Measurements from ENCODE around the gene NCBP2L.

Gene NCBP2L

GRCh38 chrX:107827030-107827831, 49.7 kb downstream of the NCBP2L start:
- Histone ChIP-seq H3K79me2 (ENCODE audit: insufficient read depth, low read length) (no peaks in the 10 kb centered on the region), H3K36me3 (ENCODE audit: insufficient read depth, low read length) (no peaks in the 10 kb centered on the region), H3K9me3 (ENCODE audit: insufficient read depth, low read depth, low read length) (no peaks in the 10 kb centered on the region), H3K9ac (ENCODE audit: low read depth, low read length, poor library complexity, severe bottlenecking) (no peak overlapping the region), H2AFZ (ENCODE audit: low read length) (no peak overlapping the region), H3F3A (ENCODE audit: low read depth) (no peaks in the 10 kb centered on the region), H3K9me2 (replicated peaks; ENCODE audit: low read depth, low read length) (no peaks in the 10 kb centered on the region), H3K4me3 (ENCODE audit: low read length, poor library complexity, severe bottlenecking) (peak overlapping the region; percentile 53), H3K4me1 (ENCODE audit: insufficient read depth, low read length, poor library complexity, severe bottlenecking) (peaks cover 12% of the 10 kb centered on the region), H4K20me1 (ENCODE audit: insufficient read depth, low read length, poor library complexity, severe bottlenecking) (no peaks in the 10 kb centered on the region), H3K27me3 (ENCODE audit: insufficient read depth, low read length, poor library complexity, severe bottlenecking) (no peaks in the 10 kb centered on the region), H3K4me2 (ENCODE audit: low read depth, low read length, poor library complexity, severe bottlenecking) (peak overlapping the region; percentile 57)
- TF ChIP-seq EZH2phosphoT487 (IDR thresholded peaks at IDR 0.05; ENCODE audit: borderline replicate concordance) (no peak), CTCF (conservative IDR thresholded peaks at IDR 0.05; ENCODE audit: low read length) (no peak)

- Histone ChIP-seq H4K20me1 (ENCODE audit: insufficient read depth, low read length, poor library complexity, severe bottlenecking) (no peaks in the 10 kb centered on the region), H3F3A (ENCODE audit: low read depth) (no peaks in the 10 kb centered on the region), H2AFZ (ENCODE audit: low read length) (no peak overlapping the region), H3K9ac (ENCODE audit: low read depth, low read length, poor library complexity, severe bottlenecking) (no peak overlapping the region), H3K27me3 (ENCODE audit: insufficient read depth, low read length, poor library complexity, severe bottlenecking) (no peaks in the 10 kb centered on the region), H3K79me2 (ENCODE audit: insufficient read depth, low read length) (no peaks in the 10 kb centered on the region), H3K4me3 (ENCODE audit: low read length, poor library complexity, severe bottlenecking) (no peak overlapping the region), H3K4me2 (ENCODE audit: low read depth, low read length, poor library complexity, severe bottlenecking) (peak overlapping the region; percentile 57), H3K9me3 (ENCODE audit: insufficient read depth, low read depth, low read length) (no peaks in the 10 kb centered on the region), H3K36me3 (ENCODE audit: insufficient read depth, low read length) (no peaks in the 10 kb centered on the region), H3K4me1 (ENCODE audit: insufficient read depth, low read length, poor library complexity, severe bottlenecking) (peaks cover 12% of the 10 kb centered on the region), H3K9me2 (replicated peaks; ENCODE audit: low read depth, low read length) (no peaks in the 10 kb centered on the region)
- no peak for TF ChIP-seq CTCF (conservative IDR thresholded peaks at IDR 0.05; ENCODE audit: low read length)
- TF ChIP-seq EZH2phosphoT487 (IDR thresholded peaks at IDR 0.05; ENCODE audit: borderline replicate concordance) = no peak
These were observed 50.3 kb downstream of the NCBP2L start for GRCh38 chrX:107827852-107828251.

- H3K4me3 ChIP-seq (ENCODE audit: low read length, poor library complexity, severe bottlenecking) = no peak overlapping the region
- H3F3A ChIP-seq (ENCODE audit: low read depth) = no peaks in the 10 kb centered on the region
- H3K9ac ChIP-seq (ENCODE audit: low read depth, low read length, poor library complexity, severe bottlenecking) = no peak overlapping the region
- no peaks in the 10 kb centered on the region for H3K36me3 ChIP-seq (ENCODE audit: insufficient read depth, low read length)
- H3K9me3 ChIP-seq (ENCODE audit: insufficient read depth, low read depth, low read length) = no peaks in the 10 kb centered on the region
- peaks cover 12% of the 10 kb centered on the region for H3K4me1 ChIP-seq (ENCODE audit: insufficient read depth, low read length, poor library complexity, severe bottlenecking)
- H4K20me1 ChIP-seq (ENCODE audit: insufficient read depth, low read length, poor library complexity, severe bottlenecking) = no peaks in the 10 kb centered on the region
- H3K27me3 ChIP-seq (ENCODE audit: insufficient read depth, low read length, poor library complexity, severe bottlenecking) = no peaks in the 10 kb centered on the region
- no peak for TF ChIP-seq CTCF (conservative IDR thresholded peaks at IDR 0.05; ENCODE audit: low read length)
- no peak for TF ChIP-seq EZH2phosphoT487 (IDR thresholded peaks at IDR 0.05; ENCODE audit: borderline replicate concordance)
- no peaks in the 10 kb centered on the region for H3K79me2 ChIP-seq (ENCODE audit: insufficient read depth, low read length)
- no peak overlapping the region for H3K4me2 ChIP-seq (ENCODE audit: low read depth, low read length, poor library complexity, severe bottlenecking)
- H2AFZ ChIP-seq (ENCODE audit: low read length) = no peak overlapping the region
- H3K9me2 ChIP-seq (replicated peaks; ENCODE audit: low read depth, low read length) = no peaks in the 10 kb centered on the region
These were observed 52.3 kb downstream of the NCBP2L start for GRCh38 chrX:107829878-107830277.

Measured in Loucy (cell line).